RWPE1 (cell line): ENCODE results near the gene TPCN2.
"Not testable (repeated sequence)": the region's sequence is repeated elsewhere in the genome, so short reads cannot be mapped to it uniquely, and the experiment has no call there.

Source experiments
- CTCF ChIA-PET: fragments of 350-600 bp; sonication (Branson Sonifier 250); formaldehyde crosslinking; extraction: SDS; loops from one replicate; lab custom pipeline; 2021; lab: Yijun Ruan, JAX
- POLR2A ChIA-PET: fragments of 400-600 bp; formaldehyde crosslinking; extraction: SDS; loops from one replicate; lab custom pipeline; 2020; ENCODE audit warnings: antibody characterized with exemption; ENCODE audit not compliant: low non-redundant PET; lab: Yijun Ruan, JAX
- DNase-seq: peaks from one replicate; pipeline ENCODE4 v3.0.0; 2012; ENCODE audit warnings: low spot score
- H3K27ac ChIP-seq: fragments of 450-650 bp; 2 replicates; pipeline ENCODE4 v1.5.1; 2017
- CTCF ChIP-seq: fragments of 450-650 bp; conservative IDR thresholded peaks from 2 replicates; pipeline ENCODE4 v1.5.1; 2017; ENCODE audit warnings: low read depth, mild to moderate bottlenecking

The TPCN2 gene

GRCh38 chr11:69048694-69049489 lies at the start of gene TPCN2:
Gene TPCN2, plus strand, starts transcription at chr11:69048932. Its CDS starts 66 bp downstream, at chr11:69048998.
- H3K27ac ChIP-seq, result peak within 1 kb of the TSS; percentile 74
- POLR2A ChIA-PET, result no interaction called here
- no peak for TF ChIP-seq CTCF
- CTCF ChIA-PET, result no interaction called here
- DNase-seq, result peak; percentile 99

- no peak overlapping the region for H3K27ac ChIP-seq
- TF ChIP-seq CTCF, result no peak
- no peak for DNase-seq
- CTCF ChIA-PET, result no interaction called here
- POLR2A ChIA-PET, result no interaction called here
These were observed 49.5 kb upstream of the TPCN2 start for GRCh38 chr11:68999093-68999747.

- CTCF ChIA-PET, POLR2A ChIA-PET, DNase-seq: not testable (repeated sequence)
- peak overlapping the region; percentile 82; the same call in 1 of the 2 replicates for H3K27ac ChIP-seq
These were observed 48.9 kb upstream of the TPCN2 start for GRCh38 chr11:68999748-69000355.

- no peak for DNase-seq
- no peak for TF ChIP-seq CTCF
- POLR2A ChIA-PET, result no interaction called here
- H3K27ac ChIP-seq, result peak overlapping the region; percentile 82
- CTCF ChIA-PET, result interaction anchor here (1.0 kb wide), 1 partner anchor 10 kb away, joined by 3 read pairs; no protein-coding TSS in a partner anchor
These were observed 48.3 kb upstream of the TPCN2 start for GRCh38 chr11:69000391-69000790.

- peak; percentile 57 for TF ChIP-seq CTCF
- H3K27ac ChIP-seq, result peak overlapping the region; percentile 82
- POLR2A ChIA-PET, result no interaction called here
- DNase-seq, result peak; percentile 61
- CTCF ChIA-PET, result interaction anchor here (0.7 to 1.0 kb wide), 2 partner anchors 10 to 18 kb away, joined by 3 to 4 read pairs; no protein-coding TSS in a partner anchor
These were observed 47.9 kb upstream of the TPCN2 start for GRCh38 chr11:69000831-69001242.

GRCh38 chr11:69001243-69002081 lies 47.3 kb upstream of the TPCN2 start:
- no peak for TF ChIP-seq CTCF
- no peak for DNase-seq
- ChIA-PET CTCF (interaction anchor here (0.6 to 1.0 kb wide), 4 partner anchors 9 to 655 kb away, joined by 3 to 4 read pairs (median 3); no protein-coding TSS in a partner anchor), POLR2A (no interaction called here)
- peak overlapping the region; percentile 82 for H3K27ac ChIP-seq
